ENCODE measurements around the gene MALT1. TPM values are rescaled to one million over a fixed set of nuclear protein-coding genes. Genes with fewer than 3 reads are reported as not detected.

Gene MALT1
- polyA plus RNA-seq, 3 donors from 2014 or later = 18.8 to 34.2 (median 30.6) TPM

DNA sequence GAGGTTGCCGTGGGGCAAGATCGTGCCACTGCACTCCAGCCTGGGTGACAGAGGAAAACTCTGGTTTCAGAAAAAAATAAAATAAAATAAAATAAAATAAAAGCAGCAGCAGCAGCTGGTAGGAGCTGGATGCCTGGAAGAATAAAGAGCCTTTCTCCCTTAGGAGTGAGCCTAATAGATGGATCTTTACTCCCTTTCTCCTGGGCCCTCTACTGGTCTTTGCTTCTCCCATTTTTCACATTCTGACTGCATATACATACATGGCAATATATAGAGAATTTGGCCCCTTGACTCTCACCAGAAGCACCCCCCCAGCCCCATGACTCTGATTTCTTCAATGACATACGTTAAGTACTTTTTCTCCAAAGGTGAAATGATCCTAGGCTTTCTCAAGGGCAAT, 9.8 kb upstream of the MALT1 start:
- Mint-ChIP-seq H3K4me3 (no peak overlapping the region), H3K9me3 (no peaks in the 10 kb centered on the region), H3K36me3 (no peaks in the 10 kb centered on the region), H3K27me3 (ENCODE audit: low read depth in 3 of 3) (peaks cover 0 to 10% (median 0%) of the 10 kb centered on the region in 3 donors), H3K4me1 (peaks cover 28 to 40% of the 10 kb centered on the region in 2 donors), H3K27ac (no peak overlapping the region)
- no peak for DNase-seq

DNA sequence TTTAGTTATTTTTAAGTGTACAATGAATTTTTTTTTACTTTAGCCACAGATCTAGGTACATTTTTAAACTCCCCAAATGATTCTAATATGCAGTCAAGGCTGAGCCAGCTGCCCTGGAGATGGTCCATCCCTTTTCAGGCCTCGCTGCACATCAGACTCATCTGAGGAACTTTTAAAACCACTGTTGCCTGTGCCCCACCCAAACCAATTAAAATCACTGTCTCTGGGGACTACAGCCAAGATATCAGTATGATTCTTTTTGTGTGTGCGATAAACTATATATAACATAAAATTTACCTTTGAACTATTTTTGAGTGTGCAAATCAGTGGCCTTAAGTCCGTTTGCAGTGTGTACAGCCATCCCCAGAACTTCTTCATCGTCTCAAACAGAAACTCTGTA, 9.1 kb upstream of the MALT1 start:
- no peak overlapping the region for H3K27ac Mint-ChIP-seq
- H3K27me3 Mint-ChIP-seq (ENCODE audit: low read depth in 3 of 3) = peaks cover 0 to 7% (median 0%) of the 10 kb centered on the region in 3 donors
- H3K36me3 Mint-ChIP-seq = no peaks in the 10 kb centered on the region
- peaks cover 24 to 34% of the 10 kb centered on the region in 2 donors for H3K4me1 Mint-ChIP-seq
- no peaks in the 10 kb centered on the region for H3K9me3 Mint-ChIP-seq
- DNase-seq = no peak
- no peak overlapping the region for H3K4me3 Mint-ChIP-seq

DNA sequence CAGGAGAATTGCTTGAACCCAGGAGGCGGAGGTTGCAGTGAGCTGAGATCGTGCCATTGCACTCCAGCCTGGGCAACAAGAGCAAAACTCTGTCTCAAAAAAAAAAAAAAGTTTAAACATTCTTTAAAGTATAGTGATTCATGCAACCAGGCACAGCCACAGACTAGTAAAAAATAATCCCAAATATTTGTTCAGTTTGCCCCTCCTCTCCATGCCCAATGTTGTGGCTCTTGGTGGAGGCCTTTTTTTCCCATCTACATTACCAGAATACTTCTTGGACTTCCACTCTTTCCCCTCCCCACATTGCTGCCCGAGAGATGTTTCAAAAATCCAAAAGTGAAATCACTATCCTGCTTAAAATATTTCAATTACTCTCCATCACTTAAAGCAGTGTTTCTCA, 5.1 kb upstream of the MALT1 start:
- DNase-seq = no peak
- H3K27me3 Mint-ChIP-seq (ENCODE audit: low read depth in 3 of 3) = peaks cover 0 to 5% (median 0%) of the 10 kb centered on the region in 3 donors
- no peak overlapping the region for H3K4me3 Mint-ChIP-seq
- H3K9me3 Mint-ChIP-seq = no peaks in the 10 kb centered on the region
- no peak overlapping the region for H3K27ac Mint-ChIP-seq
- H3K4me1 Mint-ChIP-seq = peaks cover 5 to 10% of the 10 kb centered on the region in 2 donors
- peaks cover 0 to 3% (median 0%) of the 10 kb centered on the region in 3 donors for H3K36me3 Mint-ChIP-seq

DNA sequence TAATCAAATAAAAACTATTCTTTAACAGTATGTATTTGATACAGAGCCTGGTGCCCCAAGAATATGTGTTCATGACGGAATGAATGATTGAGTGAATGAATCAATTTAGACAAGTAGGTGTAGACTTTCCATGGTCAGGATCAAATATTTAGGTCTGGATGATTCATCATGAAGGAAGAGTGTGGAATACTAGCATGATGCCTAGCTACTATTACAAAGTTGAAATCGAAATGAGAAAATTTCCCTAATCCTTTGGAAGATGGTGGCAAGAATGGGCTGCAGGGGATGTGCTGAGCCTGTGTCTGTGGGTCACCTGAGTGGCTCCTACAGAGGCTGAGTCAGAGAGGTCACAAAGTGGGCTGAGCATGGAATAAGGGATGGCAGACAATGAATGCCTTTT, 3.1 kb upstream of the MALT1 start:
- H3K4me3 Mint-ChIP-seq = peak overlapping the region in 1 of 5 donors; percentile 25
- H3K27me3 Mint-ChIP-seq (ENCODE audit: low read depth in 3 of 3) = peaks cover 0 to 7% (median 0%) of the 10 kb centered on the region in 3 donors
- no peaks in the 10 kb centered on the region for H3K9me3 Mint-ChIP-seq
- H3K4me1 Mint-ChIP-seq = peaks cover 12 to 25% of the 10 kb centered on the region in 2 donors
- no peak for DNase-seq
- no peak overlapping the region for H3K27ac Mint-ChIP-seq
- H3K36me3 Mint-ChIP-seq = peaks cover 0 to 3% (median 0%) of the 10 kb centered on the region in 3 donors

DNA sequence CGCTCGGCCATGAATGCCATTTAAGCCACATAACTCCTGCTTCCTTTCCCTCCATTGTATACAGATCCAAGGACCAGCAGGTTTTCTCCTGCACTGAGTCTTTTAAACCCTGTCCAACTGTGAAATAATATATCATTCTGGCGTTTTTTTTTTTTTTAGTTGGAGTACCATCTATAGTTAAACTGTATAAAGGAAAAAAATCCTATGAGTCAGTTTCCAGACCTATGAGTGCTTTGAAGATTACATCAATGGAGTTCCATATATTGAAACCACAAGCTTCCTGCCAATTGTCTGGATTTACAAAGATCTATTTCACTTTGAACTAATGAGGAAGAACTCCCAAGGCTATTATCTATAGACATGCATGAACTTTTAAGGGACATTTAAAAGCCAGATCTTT, 2.4 kb upstream of the MALT1 start:
- Mint-ChIP-seq H3K4me1 (peaks cover 19 to 32% of the 10 kb centered on the region in 2 donors), H3K36me3 (peaks cover 0 to 3% (median 0%) of the 10 kb centered on the region in 3 donors), H3K4me3 (no peak overlapping the region), H3K27me3 (ENCODE audit: low read depth in 3 of 3) (peaks cover 0 to 7% (median 0%) of the 10 kb centered on the region in 3 donors), H3K27ac (no peak overlapping the region), H3K9me3 (no peaks in the 10 kb centered on the region)
- no peak for DNase-seq

DNA sequence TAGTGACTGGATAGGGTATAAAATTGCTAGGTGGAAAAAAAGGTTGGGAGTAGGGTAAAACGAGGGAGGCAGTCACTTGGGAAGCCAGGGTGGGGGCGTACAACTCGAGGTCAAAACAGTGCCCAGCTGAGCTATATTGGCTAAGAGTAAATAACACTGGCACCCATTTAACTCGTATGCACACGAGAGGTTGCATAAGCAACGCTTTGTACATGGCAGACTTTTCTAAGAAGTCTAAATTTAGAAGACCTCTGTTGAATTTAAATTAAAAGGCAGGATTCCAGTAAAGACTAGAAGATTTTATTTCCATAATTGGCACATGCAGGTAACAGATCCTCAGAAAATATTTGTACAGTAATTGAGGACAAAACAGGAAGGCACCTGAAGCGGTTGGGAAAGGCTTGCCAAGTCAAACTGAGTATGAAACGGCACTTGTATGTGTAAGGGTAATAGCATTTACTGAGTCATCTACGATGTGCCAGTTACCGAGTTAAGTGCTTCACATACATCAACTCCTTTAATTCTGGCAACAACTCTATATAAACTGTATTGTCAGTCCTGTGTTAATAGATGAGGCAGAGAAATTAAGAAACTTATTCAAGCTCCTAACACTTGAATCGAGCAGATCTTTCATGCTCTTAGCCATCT, 1.4 kb upstream of the MALT1 start:
- no peaks in the 10 kb centered on the region for H3K9me3 Mint-ChIP-seq
- peak overlapping the region; percentile 39 to 86 (median 80) for H3K4me3 Mint-ChIP-seq
- peak overlapping the region in 3 of 6 donors; percentile 37 to 79 (median 56) for H3K27ac Mint-ChIP-seq

DNA sequence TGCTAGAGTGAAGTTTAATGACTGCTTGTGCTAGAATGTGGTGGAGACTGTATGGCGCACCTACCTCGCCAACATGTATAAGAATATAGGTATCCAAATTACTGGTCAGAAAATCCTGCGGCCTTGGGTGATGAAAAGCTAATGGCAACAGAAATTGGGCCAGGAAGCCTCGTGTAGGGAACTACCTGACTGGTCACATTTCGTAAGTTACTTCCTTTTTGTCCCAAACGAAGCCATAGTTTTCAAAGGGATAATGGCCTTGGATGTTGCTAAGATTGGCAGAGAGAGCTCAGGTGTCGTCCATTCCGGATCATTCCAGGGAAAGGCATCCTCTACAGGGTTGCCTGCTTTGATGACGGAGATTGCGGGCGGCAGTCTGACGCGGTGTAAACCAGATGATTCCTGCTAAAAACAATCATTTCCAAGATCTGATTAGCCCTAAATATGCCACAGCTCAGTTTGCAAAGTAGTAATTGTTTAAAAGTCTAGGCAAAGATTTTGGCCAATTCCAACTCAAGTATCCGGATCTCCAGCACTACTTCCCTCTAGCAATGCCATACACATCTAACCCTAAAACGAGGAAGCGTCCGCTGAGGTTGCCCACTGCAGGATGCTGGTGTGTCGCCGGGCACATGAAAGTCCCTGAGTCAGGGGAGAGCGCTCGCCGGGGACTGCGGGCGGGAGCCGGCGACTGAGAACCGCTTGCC, 708 bp upstream of the MALT1 start:
- no peak for DNase-seq
- H3K27ac Mint-ChIP-seq = peak overlapping the region; percentile 60 to 89 (median 82)
- H3K27me3 Mint-ChIP-seq (ENCODE audit: low read depth in 3 of 3) = peaks cover 0 to 5% (median 0%) of the 10 kb centered on the region in 3 donors
- peaks cover 32 to 47% of the 10 kb centered on the region in 2 donors for H3K4me1 Mint-ChIP-seq
- H3K36me3 Mint-ChIP-seq = peaks cover 0 to 3% (median 0%) of the 10 kb centered on the region in 3 donors
- H3K9me3 Mint-ChIP-seq = no peaks in the 10 kb centered on the region
- peak overlapping the region; percentile 80 to 95 (median 86) for H3K4me3 Mint-ChIP-seq

More for the DNA sequence above, 1.4 kb upstream of the MALT1 start:
- H3K36me3 Mint-ChIP-seq = peaks cover 0 to 3% (median 0%) of the 10 kb centered on the region in 3 donors
- H3K4me1 Mint-ChIP-seq = peaks cover 28 to 42% of the 10 kb centered on the region in 2 donors
- no peak for DNase-seq
- peaks cover 0 to 5% (median 0%) of the 10 kb centered on the region in 3 donors for H3K27me3 Mint-ChIP-seq (ENCODE audit: low read depth in 3 of 3)

DNA sequence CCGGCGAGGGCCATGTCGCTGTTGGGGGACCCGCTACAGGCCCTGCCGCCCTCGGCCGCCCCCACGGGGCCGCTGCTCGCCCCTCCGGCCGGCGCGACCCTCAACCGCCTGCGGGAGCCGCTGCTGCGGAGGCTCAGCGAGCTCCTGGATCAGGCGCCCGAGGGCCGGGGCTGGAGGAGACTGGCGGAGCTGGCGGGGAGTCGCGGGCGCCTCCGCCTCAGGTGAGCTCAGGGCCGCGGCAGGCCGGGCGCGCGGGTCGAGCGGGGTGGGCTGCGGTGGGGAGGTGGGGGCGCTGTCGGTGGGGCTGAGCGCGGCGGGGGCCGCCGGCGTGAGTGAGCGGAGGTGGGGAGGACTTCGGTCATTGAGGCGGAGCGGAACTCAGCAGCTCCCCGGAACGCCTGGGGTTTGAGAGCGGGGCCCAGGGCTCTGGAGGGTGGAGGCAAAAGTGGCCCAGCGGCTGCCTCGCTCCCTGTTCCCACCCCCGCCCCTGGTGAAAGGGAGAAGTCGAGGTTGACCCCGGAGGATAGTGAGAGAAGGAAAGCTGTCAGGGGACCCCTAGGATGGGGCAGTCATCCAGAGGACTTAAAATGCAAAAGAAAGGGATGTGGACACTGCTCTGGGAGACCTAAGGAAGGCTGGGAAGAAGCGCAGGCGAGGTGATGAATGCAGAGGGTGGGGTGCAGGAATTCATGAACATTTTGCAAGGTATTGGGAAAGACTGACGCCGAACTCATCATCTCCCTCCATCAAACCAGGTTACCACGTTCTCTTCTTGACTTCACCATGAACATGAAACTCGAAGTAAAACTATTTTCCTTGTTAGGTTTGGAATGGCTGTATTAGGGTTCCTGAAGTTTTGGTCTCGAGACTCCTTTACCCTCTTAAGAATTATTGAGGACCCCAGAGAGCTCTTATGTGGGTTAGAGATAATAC, 633 bp downstream of the MALT1 start:
- peaks cover 0 to 5% (median 2%) of the 10 kb centered on the region in 3 donors for H3K27me3 Mint-ChIP-seq (ENCODE audit: low read depth in 3 of 3)
- H3K4me1 Mint-ChIP-seq = peaks cover 41 to 59% of the 10 kb centered on the region in 2 donors
- no peaks in the 10 kb centered on the region for H3K9me3 Mint-ChIP-seq
- peak overlapping the region; percentile 84 to 97 (median 90) for H3K27ac Mint-ChIP-seq
- DNase-seq = no peak
- H3K4me3 Mint-ChIP-seq = peak overlapping the region; percentile 87 to 95 (median 93)
- H3K36me3 Mint-ChIP-seq = peaks cover 0 to 3% (median 0%) of the 10 kb centered on the region in 3 donors

DNA sequence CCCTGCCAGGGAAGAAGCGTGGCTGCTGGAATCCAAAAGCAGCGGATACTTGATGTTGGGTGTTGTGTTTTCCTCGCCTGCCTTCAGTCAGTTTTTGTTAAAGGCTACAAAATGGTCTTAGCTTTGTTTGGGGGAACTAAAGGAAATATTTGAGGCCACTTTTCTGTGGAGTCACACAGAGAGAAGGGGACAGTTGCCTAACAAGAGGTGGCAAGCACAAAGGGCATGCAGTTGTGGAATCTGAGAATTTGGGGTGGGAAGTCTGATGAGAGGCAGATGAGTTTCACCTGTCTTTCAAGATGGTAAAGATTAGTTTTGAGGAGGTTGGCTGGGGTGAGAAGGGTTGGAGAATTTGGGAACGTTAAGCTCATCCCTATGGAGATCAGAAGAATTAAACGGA, 2.9 kb downstream of the MALT1 start:
- peak overlapping the region in 3 of 6 donors; percentile 0 to 45 (median 5) for H3K27ac Mint-ChIP-seq
- H3K27me3 Mint-ChIP-seq (ENCODE audit: low read depth in 3 of 3) = peaks cover 0 to 5% (median 2%) of the 10 kb centered on the region in 3 donors
- no peaks in the 10 kb centered on the region for H3K9me3 Mint-ChIP-seq
- H3K36me3 Mint-ChIP-seq = no peaks in the 10 kb centered on the region
- peaks cover 46 to 78% of the 10 kb centered on the region in 2 donors for H3K4me1 Mint-ChIP-seq
- H3K4me3 Mint-ChIP-seq = peak overlapping the region in 1 of 5 donors; percentile 46
- no peak for DNase-seq

DNA sequence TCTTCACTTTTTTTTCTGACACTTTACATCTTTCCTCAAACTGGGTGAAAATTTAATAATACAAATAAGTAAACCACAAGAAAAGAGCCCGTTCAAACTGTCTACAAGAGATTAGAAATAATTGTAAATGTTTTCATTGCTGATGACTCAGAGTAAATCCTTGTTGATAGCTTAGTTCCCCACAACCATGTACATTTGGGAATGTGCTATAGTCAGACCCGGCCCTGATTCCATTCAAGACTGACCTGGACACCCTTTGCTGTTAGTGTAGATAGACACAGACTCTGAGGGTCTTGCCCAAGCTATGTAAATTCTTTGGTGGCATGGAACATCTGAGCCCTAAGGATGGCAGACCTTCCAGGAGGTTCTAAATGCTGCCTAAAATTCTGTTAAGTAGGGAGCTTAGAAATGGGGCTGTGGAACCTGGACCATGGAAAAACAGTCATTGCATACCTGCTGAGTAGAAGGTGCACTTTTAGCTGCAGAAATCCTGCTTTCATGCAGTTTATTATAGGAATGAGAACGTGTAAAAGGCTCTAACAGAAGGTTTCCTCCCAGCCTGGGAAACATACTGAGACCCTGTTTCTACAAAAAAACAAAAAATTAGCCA, 3.7 kb downstream of the MALT1 start:
- Mint-ChIP-seq H3K4me1 (peaks cover 49 to 77% of the 10 kb centered on the region in 2 donors), H3K27me3 (ENCODE audit: low read depth in 3 of 3) (peaks cover 0 to 5% (median 2%) of the 10 kb centered on the region in 3 donors), H3K4me3 (no peak overlapping the region), H3K27ac (no peak overlapping the region), H3K36me3 (no peaks in the 10 kb centered on the region), H3K9me3 (no peaks in the 10 kb centered on the region)
- DNase-seq = no peak

DNA sequence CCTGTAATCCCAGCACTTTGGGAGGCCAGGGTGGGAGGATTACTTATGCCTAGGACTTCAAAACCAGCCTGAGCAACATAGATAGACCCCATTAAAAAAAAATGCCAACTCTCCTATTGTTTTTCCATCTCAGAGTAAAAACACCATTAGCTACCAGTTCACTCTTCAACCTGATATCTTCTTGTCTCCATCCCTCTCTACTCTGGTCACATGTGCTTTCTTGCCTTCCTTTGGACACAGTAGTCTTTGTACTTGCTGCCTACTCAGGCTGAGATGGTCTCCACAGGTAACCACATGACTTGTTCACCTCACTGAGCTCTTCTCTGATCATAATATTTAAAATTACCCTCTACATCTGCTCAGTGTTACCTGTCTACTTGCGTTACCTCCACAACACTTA, 5.0 kb downstream of the MALT1 start:
- no peak overlapping the region for H3K4me3 Mint-ChIP-seq
- H3K27ac Mint-ChIP-seq = peak overlapping the region in 1 of 6 donors; percentile 16
- H3K9me3 Mint-ChIP-seq = no peaks in the 10 kb centered on the region
- H3K36me3 Mint-ChIP-seq = no peaks in the 10 kb centered on the region
- peaks cover 0 to 2% (median 1%) of the 10 kb centered on the region in 3 donors for H3K27me3 Mint-ChIP-seq (ENCODE audit: low read depth in 3 of 3)
- H3K4me1 Mint-ChIP-seq = peaks cover 44 to 69% of the 10 kb centered on the region in 2 donors
- DNase-seq = no peak

DNA sequence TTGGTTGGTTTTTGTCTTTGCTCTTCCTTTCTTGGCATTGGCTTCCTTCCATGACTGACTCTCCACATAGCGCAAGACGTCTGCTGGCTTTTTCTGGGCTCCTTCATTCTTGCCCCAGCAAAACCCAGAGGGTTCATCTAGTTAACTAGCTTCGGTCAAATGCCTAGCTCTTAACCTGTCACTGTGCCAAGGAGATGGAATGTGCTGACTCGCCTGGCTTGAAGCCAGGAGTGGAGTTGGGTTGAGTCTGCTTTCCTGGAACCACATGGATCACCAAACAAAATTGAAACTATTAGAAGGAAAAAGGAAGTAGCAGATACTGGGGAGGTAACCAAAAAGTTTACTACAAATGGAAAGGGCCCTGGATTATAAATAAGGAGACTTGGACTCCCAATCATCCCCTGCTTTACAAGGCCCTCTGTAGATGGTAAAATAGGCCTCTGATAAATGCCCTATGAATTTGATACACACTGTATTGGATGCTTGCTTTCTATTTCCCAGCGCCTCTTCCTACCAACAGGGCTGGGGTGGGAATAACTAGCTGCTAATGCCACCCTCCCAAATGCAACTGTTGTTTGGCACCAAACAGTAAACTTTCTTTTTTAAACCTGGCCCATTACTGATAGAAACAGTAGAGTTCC, 11.3 kb downstream of the MALT1 start:
- Mint-ChIP-seq H3K27me3 (ENCODE audit: low read depth in 3 of 3) (peaks cover 0 to 3% (median 0%) of the 10 kb centered on the region in 3 donors), H3K36me3 (peaks cover 10 to 14% (median 12%) of the 10 kb centered on the region in 3 donors), H3K9me3 (no peaks in the 10 kb centered on the region), H3K27ac (no peak overlapping the region), H3K4me1 (peaks cover 13 to 42% of the 10 kb centered on the region in 2 donors), H3K4me3 (no peak overlapping the region)
- no peak for DNase-seq
